ENCODE data around the gene PYGO2. TPM values are rescaled to one million over a fixed set of nuclear protein-coding genes. Genes with fewer than 3 reads are reported as not detected.

PYGO2 gene
- total and polyA plus RNA-seq, 5 experiments from 2014 or later, result 21.5 to 57.3 (median 50.8) TPM

DNA sequence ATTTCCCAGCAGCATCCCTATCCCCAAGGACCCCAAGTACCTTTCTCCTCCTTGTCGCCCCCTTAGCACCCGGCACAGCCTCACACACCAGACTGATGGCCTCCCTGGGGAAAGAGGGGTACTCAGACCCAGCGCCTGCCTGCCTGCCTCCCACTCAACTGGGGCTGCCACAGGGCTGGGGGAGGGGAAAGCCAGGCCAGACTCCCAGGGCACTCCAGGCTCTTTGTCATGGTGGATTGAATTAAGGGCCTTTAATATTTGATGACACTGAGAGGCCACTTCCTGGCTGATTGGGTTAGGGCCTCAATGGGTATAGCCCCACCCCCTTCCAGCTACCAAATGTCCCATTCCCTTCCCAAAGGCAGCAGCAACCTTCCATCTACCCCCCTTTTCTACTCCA is 7.1 kb upstream of the PYGO2 start:
- peaks cover 23 to 45% (median 39%) of the 10 kb centered on the region in 4 donors for H3K4me1 Mint-ChIP-seq
- DNase-seq, result no peak
- no peaks in the 10 kb centered on the region for H3K9me3 Mint-ChIP-seq
- no peaks in the 10 kb centered on the region for H3K27me3 Mint-ChIP-seq
- H3K27ac Mint-ChIP-seq, result peak overlapping the region in 8 of 10 donors; percentile 12 to 87 (median 40)
- no peak overlapping the region for H3K4me3 Mint-ChIP-seq
- ATAC-seq, result no peak
- H3K36me3 Mint-ChIP-seq, result peaks cover 0 to 56% (median 0%) of the 10 kb centered on the region in 3 donors
- POLR2A ChIA-PET, result interaction anchor here (7.5 kb wide), 1 partner anchor 14 kb away, joined by 85 read pairs; the partner anchor contains the start of gene PBXIP1

DNA sequence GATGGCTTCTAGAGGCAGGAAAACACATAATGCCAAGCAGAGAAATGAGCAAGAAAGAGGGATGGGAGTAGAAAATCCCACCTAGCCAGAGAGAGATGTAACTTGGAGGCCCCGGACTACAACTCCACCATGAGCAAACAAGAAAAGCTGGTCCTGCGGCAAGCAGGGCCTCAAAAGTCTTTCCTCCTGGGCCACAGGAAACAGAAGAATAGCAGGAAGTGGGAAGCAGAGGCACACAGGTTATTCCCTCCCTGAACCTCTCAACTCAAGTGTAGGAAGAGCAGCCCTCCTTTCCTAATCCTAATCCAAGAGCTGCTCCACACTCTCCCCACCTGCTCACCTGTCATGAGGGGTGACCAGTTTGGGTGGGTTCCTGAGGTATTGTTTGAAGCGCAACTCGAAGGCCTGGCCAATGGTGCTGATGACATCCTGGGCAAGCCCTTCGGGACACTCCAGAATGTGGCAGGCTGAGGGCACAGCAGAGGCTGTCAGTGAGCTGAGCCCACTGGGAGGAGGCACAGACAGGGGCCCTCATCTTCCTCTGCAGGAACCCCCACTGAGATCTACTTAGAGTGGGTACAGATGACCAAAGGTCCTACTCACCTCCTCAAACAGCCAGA is 5.9 kb upstream of the PYGO2 start:
- peak overlapping the region in 5 of 10 donors; percentile 11 to 86 (median 40) for H3K27ac Mint-ChIP-seq
- ATAC-seq (no peak), DNase-seq (no peak)
- H3K4me1 Mint-ChIP-seq, result peaks cover 22 to 49% (median 44%) of the 10 kb centered on the region in 4 donors
- no peak overlapping the region for H3K4me3 Mint-ChIP-seq
- peaks cover 0 to 65% (median 0%) of the 10 kb centered on the region in 3 donors for H3K36me3 Mint-ChIP-seq
- H3K27me3 Mint-ChIP-seq, result no peaks in the 10 kb centered on the region
- H3K9me3 Mint-ChIP-seq, result no peaks in the 10 kb centered on the region
- POLR2A ChIA-PET, result interaction anchor here (2.7 kb wide), 1 partner anchor 11 kb away, joined by 9 read pairs; the partner anchor contains the start of gene PBXIP1

- peaks cover 18 to 43% (median 38%) of the 10 kb centered on the region in 4 donors for H3K4me1 Mint-ChIP-seq
- H3K27me3 Mint-ChIP-seq, result no peaks in the 10 kb centered on the region
- H3K4me3 Mint-ChIP-seq, result no peak overlapping the region
- H3K27ac Mint-ChIP-seq, result no peak overlapping the region
- POLR2A ChIA-PET, result interaction anchor here (0.6 to 2.7 kb wide), 5 partner anchors 10 to 719 kb away, joined by 3 to 9 read pairs (median 4); partner anchors contain the start of gene PBXIP1
- H3K9me3 Mint-ChIP-seq, result no peaks in the 10 kb centered on the region
- H3K36me3 Mint-ChIP-seq, result peaks cover 0 to 60% (median 0%) of the 10 kb centered on the region in 3 donors
- DNase-seq, result no peak
- ATAC-seq, result no peak
Observed at GRCh38 chr1:154966111-154966510, 4.5 kb upstream of the PYGO2 start.

- Mint-ChIP-seq H3K4me1 (peaks cover 19 to 48% (median 41%) of the 10 kb centered on the region in 4 donors), H3K27ac (peak overlapping the region in 3 of 10 donors; percentile 56 to 86 (median 80))
Observed at GRCh38 chr1:154964359-154964758, 2.8 kb upstream of the PYGO2 start.

GRCh38 chr1:154963643-154964042 is 2.1 kb upstream of the PYGO2 start:
- Mint-ChIP-seq H3K27me3 (no peaks in the 10 kb centered on the region), H3K9me3 (no peaks in the 10 kb centered on the region), H3K4me3 (peak overlapping the region in 2 of 10 donors; percentile 16 to 21), H3K4me1 (peaks cover 14 to 45% (median 37%) of the 10 kb centered on the region in 4 donors), H3K27ac (peak overlapping the region in 9 of 10 donors; percentile 6 to 96 (median 80)), H3K36me3 (peaks cover 0 to 57% (median 0%) of the 10 kb centered on the region in 3 donors)
- ATAC-seq (no peak), DNase-seq (no peak)
- POLR2A ChIA-PET, result interaction anchor here (0.6 to 6.6 kb wide), 5 partner anchors 9 to 231 kb away, joined by 3 to 67 read pairs (median 5); partner anchors contain the start of genes CKS1B, LENEP, PMVK and SHC1

More at GRCh38 chr1:154964359-154964758, 2.8 kb upstream of the PYGO2 start:
- Mint-ChIP-seq H3K4me3 (no peak overlapping the region), H3K27me3 (no peaks in the 10 kb centered on the region), H3K36me3 (peaks cover 0 to 61% (median 0%) of the 10 kb centered on the region in 3 donors), H3K9me3 (no peaks in the 10 kb centered on the region)
- POLR2A ChIA-PET, result interaction anchor here (0.9 to 6.6 kb wide), 6 partner anchors 9 to 53 kb away, joined by 3 to 67 read pairs (median 4); partner anchors contain the start of genes CKS1B, FLAD1, PMVK and SHC1
- ATAC-seq, result no peak
- DNase-seq, result no peak

DNA sequence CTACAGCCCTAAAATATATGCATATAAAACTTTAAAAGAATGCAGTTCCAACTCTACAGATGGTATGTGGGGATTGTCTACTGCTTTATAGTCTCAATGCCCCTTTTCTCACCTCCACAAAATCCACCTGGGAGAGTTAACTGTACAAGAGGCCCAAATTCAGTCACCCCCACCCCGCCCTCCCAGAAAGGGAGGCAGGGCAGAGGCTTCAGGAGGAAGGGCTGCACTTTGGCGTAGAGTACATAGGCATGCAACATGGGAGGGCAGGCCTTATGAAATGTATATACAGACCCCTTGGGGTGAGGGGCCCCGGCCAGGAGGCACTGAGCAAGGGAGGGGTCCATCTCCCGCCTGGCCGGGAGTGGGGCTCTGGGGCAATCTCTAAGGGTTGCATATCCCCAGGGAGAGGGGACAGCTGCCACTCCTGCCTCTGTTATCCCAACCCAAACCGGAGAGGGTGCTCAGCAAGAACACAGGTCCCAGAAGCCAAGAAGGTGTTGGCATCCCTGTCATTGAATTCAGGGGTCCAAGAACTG is 1.3 kb upstream of the PYGO2 start:
- DNase-seq, result no peak
- H3K9me3 Mint-ChIP-seq, result no peaks in the 10 kb centered on the region
- POLR2A ChIA-PET, result interaction anchor here (2.1 to 6.6 kb wide), 7 partner anchors 10 to 54 kb away, joined by 5 to 67 read pairs (median 19); partner anchors contain the start of genes CKS1B, LENEP, PMVK and SHC1
- H3K36me3 Mint-ChIP-seq, result peaks cover 0 to 54% (median 0%) of the 10 kb centered on the region in 3 donors
- H3K27me3 Mint-ChIP-seq, result no peaks in the 10 kb centered on the region
- H3K27ac Mint-ChIP-seq, result peak overlapping the region; percentile 89 to 96 (median 94)
- ATAC-seq, result no peak
- H3K4me3 Mint-ChIP-seq, result peak overlapping the region; percentile 82 to 90 (median 86)
- peaks cover 14 to 45% (median 40%) of the 10 kb centered on the region in 4 donors for H3K4me1 Mint-ChIP-seq

DNA sequence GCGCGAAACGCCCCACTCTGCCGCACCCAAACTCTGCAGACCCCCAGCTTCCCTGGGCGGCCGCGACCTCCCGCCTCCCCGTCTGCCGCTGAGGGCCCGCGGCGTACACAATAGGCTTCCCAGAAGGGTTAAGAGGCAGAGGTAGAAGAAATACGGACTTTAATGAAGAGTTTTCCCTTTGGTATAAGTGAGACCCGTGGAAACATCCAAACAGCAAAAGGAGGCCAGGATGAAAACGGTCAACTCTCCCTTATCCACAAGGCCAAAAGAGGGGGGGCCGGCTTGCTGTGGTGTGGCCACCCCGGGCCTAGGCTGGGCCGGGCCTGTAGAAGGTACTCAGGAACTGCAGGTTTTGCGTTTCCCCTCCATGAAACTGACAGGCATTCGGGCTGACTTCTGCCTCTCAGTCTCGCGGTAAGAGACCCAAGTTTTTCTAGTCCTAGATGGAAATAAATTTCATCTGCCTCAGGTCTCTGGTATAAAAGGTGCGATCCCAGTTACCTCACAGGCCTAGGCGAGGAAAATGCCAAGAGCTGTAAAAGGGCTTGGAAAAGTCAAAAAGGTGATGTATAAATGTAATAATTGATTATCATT is 671 bp upstream of the PYGO2 start:
- Mint-ChIP-seq H3K36me3 (peaks cover 0 to 48% (median 0%) of the 10 kb centered on the region in 3 donors), H3K4me3 (peak overlapping the region; percentile 82 to 90 (median 86)), H3K4me1 (peaks cover 14 to 48% (median 42%) of the 10 kb centered on the region in 4 donors), H3K27me3 (no peaks in the 10 kb centered on the region), H3K9me3 (no peaks in the 10 kb centered on the region), H3K27ac (peak overlapping the region; percentile 89 to 96 (median 94))
- ATAC-seq, result peak; percentile 26 to 31
- POLR2A ChIA-PET, result interaction anchor here (0.6 to 6.6 kb wide), 14 partner anchors 10 to 89 kb away, joined by 3 to 67 read pairs (median 14); partner anchors contain the start of genes ADAM15, CKS1B, FLAD1 and LENEP
- peak in 1 of 10 donors; percentile 64 for DNase-seq

DNA sequence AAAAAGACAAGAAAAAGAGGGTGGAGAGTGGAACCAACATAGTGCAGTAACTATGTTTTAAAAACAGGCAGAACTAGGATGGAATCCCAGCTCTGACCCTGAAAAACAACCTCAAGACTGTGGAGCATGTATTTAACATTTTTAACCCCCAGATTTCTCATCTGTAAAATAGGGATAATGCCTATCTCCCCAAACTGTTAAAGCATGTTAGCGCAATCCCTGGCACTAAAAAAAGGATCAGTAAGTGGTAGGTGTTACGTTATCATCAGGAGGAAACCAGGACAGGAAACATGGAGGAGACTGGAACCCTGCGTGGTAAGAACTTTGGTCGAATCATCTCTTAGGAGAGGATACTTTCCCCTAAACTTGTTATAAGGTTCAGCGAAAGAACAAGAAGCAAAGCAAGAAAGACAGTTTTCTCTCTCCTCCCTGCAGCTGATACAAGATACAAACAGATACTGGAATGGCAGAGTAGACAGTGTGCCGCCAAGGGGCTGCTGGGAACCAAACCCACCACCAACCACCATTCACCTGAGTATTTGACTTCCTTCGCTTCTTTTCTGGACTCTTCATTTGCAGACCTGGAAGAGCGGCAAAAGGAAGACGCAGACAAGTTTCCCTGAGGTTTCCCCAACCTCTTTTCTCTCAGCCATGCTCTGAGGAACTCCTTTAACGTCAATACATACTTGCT is 991 bp downstream of the PYGO2 start:
- peak in 1 of 10 donors; percentile 13 for DNase-seq
- Mint-ChIP-seq H3K4me1 (peaks cover 23 to 63% (median 54%) of the 10 kb centered on the region in 4 donors), H3K27ac (peak overlapping the region; percentile 92 to 99 (median 97)), H3K36me3 (peaks cover 0 to 36% (median 3%) of the 10 kb centered on the region in 3 donors), H3K27me3 (no peaks in the 10 kb centered on the region), H3K4me3 (peak overlapping the region; percentile 84 to 98 (median 96)), H3K9me3 (no peaks in the 10 kb centered on the region)
- no peak for ATAC-seq
- POLR2A ChIA-PET, result interaction anchor here (0.5 to 6.6 kb wide), 25 partner anchors 8 to 317 kb away, joined by 3 to 67 read pairs (median 6); partner anchors contain the start of genes ADAM15, CKS1B, FLAD1 and PMVK

- ATAC-seq (no peak), DNase-seq (no peak)
- Mint-ChIP-seq H3K4me3 (peak overlapping the region in 9 of 10 donors; percentile 20 to 88 (median 45)), H3K9me3 (no peaks in the 10 kb centered on the region), H3K27me3 (no peaks in the 10 kb centered on the region), H3K27ac (peak overlapping the region in 6 of 10 donors; percentile 22 to 98 (median 60)), H3K36me3 (peaks cover 0 to 25% (median 3%) of the 10 kb centered on the region in 3 donors), H3K4me1 (peaks cover 25 to 75% (median 58%) of the 10 kb centered on the region in 4 donors)
- POLR2A ChIA-PET, result interaction anchor here (0.6 to 6.6 kb wide), 4 partner anchors 14 to 280 kb away, joined by 3 to 67 read pairs (median 4); partner anchors contain the start of genes CKS1B and SHC1
Observed at GRCh38 chr1:154959426-154959780, 2.2 kb downstream of the PYGO2 start.

DNA sequence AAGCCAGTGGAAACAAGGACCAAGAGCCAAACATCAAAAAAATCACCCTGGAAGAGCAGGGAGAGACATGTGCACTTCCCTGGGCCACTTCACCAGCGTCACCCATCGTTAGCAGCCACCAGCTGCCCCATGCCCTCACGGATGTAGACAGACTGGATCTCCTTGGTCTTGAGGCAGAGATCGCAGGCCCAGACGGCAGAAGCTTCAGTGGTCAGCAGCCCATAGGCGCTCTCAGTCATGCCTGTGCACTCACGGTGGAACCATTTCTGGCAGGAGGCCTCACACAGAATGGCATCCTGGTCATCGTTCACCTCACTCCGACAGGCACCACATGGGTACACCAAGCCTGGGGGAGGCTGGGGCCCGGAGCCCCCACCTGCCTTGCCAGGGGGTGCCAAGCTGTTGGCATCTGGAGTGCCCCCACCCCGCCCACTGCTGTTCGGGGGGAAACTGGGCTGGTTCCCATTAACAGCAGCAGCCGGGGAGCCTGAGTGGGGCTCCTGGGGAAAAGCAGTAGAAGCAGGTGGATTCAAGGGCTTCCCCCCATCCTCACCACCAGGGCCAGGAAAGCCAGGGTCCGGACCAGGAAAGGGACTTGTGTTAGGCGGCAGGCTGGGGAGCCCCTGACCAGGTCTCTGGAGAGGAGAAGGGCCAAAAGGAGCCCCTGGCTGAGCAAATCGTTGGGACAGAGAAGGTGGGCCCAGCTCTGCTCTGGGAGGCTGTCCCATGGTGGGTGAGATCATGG is 2.7 kb downstream of the PYGO2 start:
- Mint-ChIP-seq H3K4me3 (peak overlapping the region in 6 of 10 donors; percentile 4 to 84 (median 18)), H3K4me1 (peaks cover 27 to 77% (median 60%) of the 10 kb centered on the region in 4 donors), H3K27ac (peak overlapping the region; percentile 20 to 100 (median 64)), H3K9me3 (no peaks in the 10 kb centered on the region), H3K27me3 (no peaks in the 10 kb centered on the region), H3K36me3 (peaks cover 0 to 21% (median 3%) of the 10 kb centered on the region in 3 donors)
- POLR2A ChIA-PET, result interaction anchor here (1.3 to 6.6 kb wide), 3 partner anchors 14 to 60 kb away, joined by 3 to 67 read pairs (median 10); partner anchors contain the start of genes CKS1B and SHC1
- ATAC-seq (no peak), DNase-seq (no peak)

DNA sequence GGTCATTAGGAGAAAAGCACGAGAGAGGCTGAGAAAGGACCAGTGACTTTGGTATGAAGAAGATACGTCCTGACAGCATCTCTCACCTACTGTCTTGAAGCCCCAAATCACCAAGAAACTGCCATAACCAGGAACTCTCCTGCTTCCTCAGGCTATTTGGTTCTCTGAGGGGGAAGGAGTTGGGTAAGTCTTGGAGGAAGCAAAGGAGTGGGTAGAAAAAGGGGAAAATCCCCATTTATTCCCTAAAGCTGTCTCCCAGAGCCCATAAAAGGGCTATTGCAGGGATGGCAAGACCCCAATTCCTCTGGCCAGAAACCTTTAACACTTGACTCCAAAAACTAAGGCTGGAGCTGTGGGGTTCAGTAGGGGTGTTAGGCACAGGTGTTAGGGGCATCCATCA is 3.5 kb downstream of the PYGO2 start:
- POLR2A ChIA-PET, result interaction anchor here (3.1 to 7.4 kb wide), 3 partner anchors 14 to 53 kb away, joined by 10 to 85 read pairs (median 67); partner anchors contain the start of genes CKS1B and SHC1
- DNase-seq (no peak), ATAC-seq (no peak)
- H3K4me3 Mint-ChIP-seq, result peak overlapping the region in 2 of 10 donors; percentile 2 to 4
- H3K27me3 Mint-ChIP-seq, result no peaks in the 10 kb centered on the region
- no peaks in the 10 kb centered on the region for H3K9me3 Mint-ChIP-seq
- H3K36me3 Mint-ChIP-seq, result peaks cover 0 to 14% (median 3%) of the 10 kb centered on the region in 3 donors
- peak overlapping the region in 9 of 10 donors; percentile 18 to 100 (median 72) for H3K27ac Mint-ChIP-seq
- peaks cover 28 to 77% (median 62%) of the 10 kb centered on the region in 4 donors for H3K4me1 Mint-ChIP-seq

Measured in naive thymus-derived CD8-positive, alpha-beta T cell (primary cell).